Measurements from ENCODE around the gene MUC21.

MUC21 gene

DNA sequence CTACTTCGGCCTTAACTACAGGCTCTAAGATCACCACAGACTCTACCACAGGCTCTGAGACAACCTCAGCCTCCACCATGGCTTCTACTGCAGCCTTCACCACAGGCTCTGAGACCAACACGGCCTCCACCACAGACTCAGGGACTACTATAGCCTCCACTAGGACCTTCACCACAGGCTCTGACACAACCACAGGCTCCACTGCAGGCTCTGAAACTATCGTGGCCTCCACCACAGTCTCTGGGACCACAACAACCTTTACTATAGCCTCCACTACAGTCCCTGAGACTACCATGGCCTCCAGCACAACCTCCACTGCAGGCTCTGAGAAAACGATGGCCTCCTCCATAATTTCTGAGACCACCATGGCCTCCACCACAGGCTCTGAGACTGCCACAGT, 42.1 kb downstream of the MUC21 start:
- Histone ChIP-seq H3K27me3 (ENCODE audit: insufficient read depth, low read length, poor library complexity, severe bottlenecking) (no peaks in the 10 kb centered on the region), H3K9me2 (replicated peaks; ENCODE audit: low read depth, low read length) (no peaks in the 10 kb centered on the region), H3K79me2 (ENCODE audit: insufficient read depth, low read length) (no peaks in the 10 kb centered on the region), H3K9ac (ENCODE audit: low read depth, low read length, poor library complexity, severe bottlenecking) (no peak overlapping the region), H3K4me3 (ENCODE audit: low read length, poor library complexity, severe bottlenecking) (no peak overlapping the region), H3K9me3 (ENCODE audit: insufficient read depth, low read depth, low read length) (peaks cover 5% of the 10 kb centered on the region; the same call in 1 of the 2 replicates), H3F3A (ENCODE audit: low read depth) (no peaks in the 10 kb centered on the region), H3K36me3 (ENCODE audit: insufficient read depth, low read length) (no peaks in the 10 kb centered on the region), H3K4me1 (ENCODE audit: insufficient read depth, low read length, poor library complexity, severe bottlenecking) (no peaks in the 10 kb centered on the region), H4K20me1 (ENCODE audit: insufficient read depth, low read length, poor library complexity, severe bottlenecking) (no peaks in the 10 kb centered on the region), H2AFZ (ENCODE audit: low read length) (no peak overlapping the region), H3K4me2 (ENCODE audit: low read depth, low read length, poor library complexity, severe bottlenecking) (no peak overlapping the region)
- TF ChIP-seq, protein P1, sequence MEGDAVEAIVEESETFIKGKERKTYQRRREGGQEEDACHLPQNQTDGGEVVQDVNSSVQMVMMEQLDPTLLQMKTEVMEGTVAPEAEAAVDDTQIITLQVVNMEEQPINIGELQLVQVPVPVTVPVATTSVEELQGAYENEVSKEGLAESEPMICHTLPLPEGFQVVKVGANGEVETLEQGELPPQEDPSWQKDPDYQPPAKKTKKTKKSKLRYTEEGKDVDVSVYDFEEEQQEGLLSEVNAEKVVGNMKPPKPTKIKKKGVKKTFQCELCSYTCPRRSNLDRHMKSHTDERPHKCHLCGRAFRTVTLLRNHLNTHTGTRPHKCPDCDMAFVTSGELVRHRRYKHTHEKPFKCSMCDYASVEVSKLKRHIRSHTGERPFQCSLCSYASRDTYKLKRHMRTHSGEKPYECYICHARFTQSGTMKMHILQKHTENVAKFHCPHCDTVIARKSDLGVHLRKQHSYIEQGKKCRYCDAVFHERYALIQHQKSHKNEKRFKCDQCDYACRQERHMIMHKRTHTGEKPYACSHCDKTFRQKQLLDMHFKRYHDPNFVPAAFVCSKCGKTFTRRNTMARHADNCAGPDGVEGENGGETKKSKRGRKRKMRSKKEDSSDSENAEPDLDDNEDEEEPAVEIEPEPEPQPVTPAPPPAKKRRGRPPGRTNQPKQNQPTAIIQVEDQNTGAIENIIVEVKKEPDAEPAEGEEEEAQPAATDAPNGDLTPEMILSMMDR (conservative IDR thresholded peaks at IDR 0.05; ENCODE audit: low read length) = no peak
- TF ChIP-seq EZH2phosphoT487 (IDR thresholded peaks at IDR 0.05; ENCODE audit: borderline replicate concordance) = no peak

DNA sequence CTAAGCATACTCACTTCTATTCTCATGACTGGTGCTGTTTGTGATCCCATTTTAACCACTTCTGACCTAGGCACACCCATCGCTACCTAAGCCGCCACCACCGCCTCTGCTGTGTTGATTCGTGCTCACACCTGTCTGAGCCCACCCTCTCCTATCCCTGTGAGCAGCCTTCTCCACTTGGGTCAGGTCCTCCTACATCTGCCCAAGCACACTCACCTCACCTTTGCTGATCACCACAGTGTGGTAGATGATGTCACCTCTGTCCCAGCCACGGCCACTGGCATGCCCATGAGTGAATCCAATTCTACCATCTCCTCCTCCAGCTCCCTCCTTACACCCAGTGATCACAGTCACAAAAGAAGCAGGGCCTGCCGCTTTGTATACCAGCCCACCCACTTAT, 47.6 kb downstream of the MUC21 start:
- H3K79me2 ChIP-seq (ENCODE audit: insufficient read depth, low read length) = no peaks in the 10 kb centered on the region
- no peak for TF ChIP-seq EZH2phosphoT487 (IDR thresholded peaks at IDR 0.05; ENCODE audit: borderline replicate concordance)
- TF ChIP-seq, protein P1 (conservative IDR thresholded peaks at IDR 0.05; ENCODE audit: low read length) = no peak
- H3K4me1 ChIP-seq (ENCODE audit: insufficient read depth, low read length, poor library complexity, severe bottlenecking) = no peaks in the 10 kb centered on the region
- no peak overlapping the region for H3K4me2 ChIP-seq (ENCODE audit: low read depth, low read length, poor library complexity, severe bottlenecking)
- peaks cover 3% of the 10 kb centered on the region; the same call in 1 of the 2 replicates for H3K9me3 ChIP-seq (ENCODE audit: insufficient read depth, low read depth, low read length)
- H4K20me1 ChIP-seq (ENCODE audit: insufficient read depth, low read length, poor library complexity, severe bottlenecking) = no peaks in the 10 kb centered on the region
- H3K9ac ChIP-seq (ENCODE audit: low read depth, low read length, poor library complexity, severe bottlenecking) = no peak overlapping the region
- no peaks in the 10 kb centered on the region for H3F3A ChIP-seq (ENCODE audit: low read depth)
- H3K27me3 ChIP-seq (ENCODE audit: insufficient read depth, low read length, poor library complexity, severe bottlenecking) = no peaks in the 10 kb centered on the region
- H3K36me3 ChIP-seq (ENCODE audit: insufficient read depth, low read length) = no peaks in the 10 kb centered on the region
- no peak overlapping the region for H3K4me3 ChIP-seq (ENCODE audit: low read length, poor library complexity, severe bottlenecking)
- H3K9me2 ChIP-seq (replicated peaks; ENCODE audit: low read depth, low read length) = no peaks in the 10 kb centered on the region
- H2AFZ ChIP-seq (ENCODE audit: low read length) = no peak overlapping the region

DNA sequence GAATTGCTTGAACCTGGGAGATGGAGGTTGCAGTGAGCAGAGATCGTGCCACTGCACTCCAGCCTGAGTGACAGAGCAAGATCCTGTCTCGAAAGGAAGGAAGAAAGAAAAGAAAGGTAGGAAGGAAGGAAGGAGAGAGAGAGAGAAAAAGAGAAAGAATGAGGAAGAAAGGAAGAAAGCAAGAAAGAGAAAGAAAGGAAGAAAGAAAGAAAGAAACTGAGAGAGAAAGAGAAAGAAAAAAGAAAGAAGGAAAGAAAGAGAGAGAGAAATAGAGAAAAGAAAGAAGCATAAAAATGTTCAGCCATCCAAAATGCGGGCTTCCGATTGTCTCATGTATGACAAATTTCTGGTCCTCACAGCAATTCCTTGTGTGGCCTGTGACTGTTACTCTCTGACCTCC, 49.6 kb downstream of the MUC21 start:
- Histone ChIP-seq H3K27me3 (ENCODE audit: insufficient read depth, low read length, poor library complexity, severe bottlenecking) (no peaks in the 10 kb centered on the region), H3K4me2 (ENCODE audit: low read depth, low read length, poor library complexity, severe bottlenecking) (no peak overlapping the region), H3K9me2 (replicated peaks; ENCODE audit: low read depth, low read length) (no peaks in the 10 kb centered on the region), H3K4me3 (ENCODE audit: low read length, poor library complexity, severe bottlenecking) (no peak overlapping the region), H4K20me1 (ENCODE audit: insufficient read depth, low read length, poor library complexity, severe bottlenecking) (no peaks in the 10 kb centered on the region), H3K36me3 (ENCODE audit: insufficient read depth, low read length) (no peaks in the 10 kb centered on the region), H3K9me3 (ENCODE audit: insufficient read depth, low read depth, low read length) (no peaks in the 10 kb centered on the region), H3K79me2 (ENCODE audit: insufficient read depth, low read length) (no peaks in the 10 kb centered on the region), H2AFZ (ENCODE audit: low read length) (no peak overlapping the region), H3K9ac (ENCODE audit: low read depth, low read length, poor library complexity, severe bottlenecking) (no peak overlapping the region), H3K4me1 (ENCODE audit: insufficient read depth, low read length, poor library complexity, severe bottlenecking) (no peaks in the 10 kb centered on the region), H3F3A (ENCODE audit: low read depth) (no peaks in the 10 kb centered on the region)
- TF ChIP-seq, protein P1 (conservative IDR thresholded peaks at IDR 0.05; ENCODE audit: low read length) = no peak
- TF ChIP-seq EZH2phosphoT487 (IDR thresholded peaks at IDR 0.05; ENCODE audit: borderline replicate concordance) = no peak

All from Loucy (cell line).